Measurements from ENCODE around the gene STUM.

- TF ChIP-seq CTCF (IDR thresholded peaks at IDR 0.05) (no peak), EZH2 (IDR thresholded peaks at IDR 0.05) (no peak)
Measured at GRCh38 chr1:226599636-226600238, 51.2 kb downstream of the STUM start.

Data from neural progenitor cell (in vitro differentiated cells).